Subcutaneous adipose tissue (tissue), 4 donors: Measurements from ENCODE around the gene SEZ6. TPM values are rescaled to one million over a fixed set of nuclear protein-coding genes. Genes with fewer than 3 reads are reported as not detected.

ENCODE experiments used
- CTCF ChIP-seq: fragments of 450-650 bp; IDR thresholded peaks from one replicate; pipeline ENCODE4 v1.5.1; 2016; ENCODE audit warnings: low read depth, mild to moderate bottlenecking, control low read depth, antibody characterized with exemption, moderate library complexity
- total RNA-seq, 4 donors: library from RNA; depleted of rRNA; stranded (reverse); fragments of >200 nt; gene quantifications; one replicate each; pipeline ENCODE4 v1.1.0, GENCODE V29; 2016

Gene SEZ6
- total RNA-seq, 4 donors from 2014 or later: not detected

DNA sequence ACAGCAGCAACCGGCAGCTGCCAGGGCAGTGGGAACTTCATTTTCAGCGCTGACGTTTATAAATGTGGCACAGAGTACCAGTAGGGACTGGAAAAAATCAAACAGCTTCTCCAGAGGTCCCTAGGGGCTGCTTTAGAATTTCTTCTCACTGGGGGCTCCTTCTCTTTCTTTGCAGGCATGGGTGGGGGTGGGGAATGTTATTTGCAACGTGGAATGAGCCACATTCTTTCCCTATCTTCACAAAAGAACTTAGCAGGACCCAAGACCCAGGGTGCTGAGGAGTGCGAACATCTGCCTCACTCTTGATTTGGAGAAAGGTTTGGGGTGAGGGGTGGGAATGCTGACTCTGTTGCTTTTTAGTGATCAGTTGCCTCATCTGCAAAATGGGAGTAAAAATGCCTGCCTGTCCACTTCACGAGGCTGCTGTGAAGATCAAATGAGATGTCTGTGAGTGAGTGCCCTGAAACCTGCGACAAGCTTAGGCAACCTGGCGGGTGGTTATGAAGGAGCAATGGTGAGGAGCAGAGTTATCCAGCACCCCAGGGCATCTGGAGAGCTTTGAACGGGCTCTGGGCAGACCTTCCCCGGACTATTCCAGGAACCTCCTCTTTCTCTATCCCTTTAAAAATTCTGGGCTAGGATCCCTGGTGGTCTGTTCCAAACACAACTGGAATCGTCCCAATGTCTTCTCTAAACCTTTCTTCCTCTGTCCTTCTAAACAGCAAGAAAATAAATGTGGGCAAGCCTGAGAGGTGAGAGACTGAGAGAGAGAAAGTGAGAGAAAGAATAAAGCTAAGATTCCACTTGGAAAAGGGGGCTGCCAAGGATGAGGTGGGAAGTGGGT, 26.4 kb upstream of the SEZ6 start:
- TF ChIP-seq CTCF: no peak

DNA sequence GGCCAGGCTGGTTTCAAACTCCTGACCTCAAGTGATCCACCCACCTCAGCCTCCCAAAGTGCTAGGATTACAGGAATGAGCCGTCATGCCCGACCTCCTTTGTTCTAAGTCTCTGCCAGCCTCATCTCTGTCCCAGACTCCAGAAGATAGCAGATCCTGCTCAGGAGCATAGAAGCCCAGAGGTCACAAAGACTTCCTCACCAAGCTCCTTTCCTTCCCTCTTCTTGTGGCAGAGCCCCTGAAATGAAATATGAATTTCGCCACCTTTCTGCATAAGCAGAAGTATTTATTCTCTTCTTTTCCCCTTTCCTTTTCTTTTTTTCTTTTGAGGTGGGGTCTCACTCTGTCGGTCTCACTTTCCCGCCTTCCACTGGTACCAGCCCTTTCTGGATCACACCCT, 25.7 kb upstream of the SEZ6 start:
- no peak for TF ChIP-seq CTCF

DNA sequence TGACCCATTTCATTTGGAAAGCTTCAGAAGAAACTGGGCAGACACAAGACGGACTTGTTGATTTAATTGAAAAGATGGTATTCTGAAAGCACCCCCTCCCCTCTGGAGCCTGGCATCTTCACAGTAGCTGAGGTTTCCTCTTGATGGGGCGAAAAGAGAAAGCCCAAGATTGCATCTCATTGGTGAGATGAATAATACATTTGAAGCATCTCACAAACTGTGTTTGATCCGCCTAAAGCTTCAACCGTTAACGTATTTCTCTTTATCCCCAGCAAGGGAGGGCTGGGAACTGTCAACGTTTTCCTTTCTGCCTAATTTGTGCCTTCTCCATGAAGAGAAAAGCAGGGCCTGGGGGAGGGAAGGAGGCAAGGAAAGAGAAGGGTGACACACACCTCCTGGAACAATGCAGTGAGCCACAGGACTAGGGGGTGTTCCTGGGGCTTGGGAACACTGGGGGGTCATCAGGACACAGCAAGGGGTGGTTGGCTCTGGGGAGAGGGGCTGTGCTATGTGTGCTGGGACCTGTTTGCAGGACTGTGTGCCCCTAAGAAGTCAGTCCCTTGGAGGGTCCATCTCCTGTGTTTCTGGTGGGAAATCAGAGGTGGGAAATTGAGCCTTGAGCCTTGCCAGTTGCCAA, 18.6 kb upstream of the SEZ6 start:
- TF ChIP-seq CTCF: no peak

DNA sequence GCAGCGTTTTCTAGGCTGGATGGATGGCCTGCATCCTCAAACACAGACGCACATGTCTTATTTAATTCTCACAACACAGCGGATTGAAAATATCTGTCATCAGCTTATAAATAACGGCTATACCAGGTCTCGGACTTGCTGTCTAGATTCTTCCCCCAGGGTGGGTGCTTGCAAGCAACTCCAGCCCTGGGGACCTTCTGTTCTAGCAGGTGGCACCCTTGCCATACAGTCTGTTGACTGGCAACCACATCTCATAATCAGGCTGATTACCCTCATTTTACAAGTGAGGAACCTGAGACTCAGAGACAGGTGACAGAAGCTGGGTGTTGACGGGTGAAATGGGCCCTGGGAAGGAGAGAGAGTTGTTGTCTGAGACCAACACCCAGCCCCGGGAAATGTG, 16.2 kb upstream of the SEZ6 start:
- no peak for TF ChIP-seq CTCF

DNA sequence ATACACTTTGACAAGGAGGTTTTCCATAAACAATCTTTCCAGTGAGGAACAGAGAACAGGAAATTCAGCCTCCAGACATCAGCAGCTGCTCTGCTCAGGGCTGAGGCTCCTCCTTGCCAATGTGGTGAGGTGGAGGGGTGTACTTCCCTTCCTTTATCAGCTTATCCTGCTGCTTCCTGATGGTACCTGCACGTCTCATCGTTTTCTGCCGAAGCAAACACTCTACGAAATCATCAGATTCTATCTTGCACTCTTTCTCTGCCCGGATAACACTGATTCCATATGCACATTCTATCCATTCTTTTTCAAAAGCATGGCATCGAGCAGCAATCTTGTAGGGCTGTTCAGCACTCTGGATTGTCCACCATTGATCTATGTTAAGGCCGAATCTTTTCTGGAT, 15.4 kb upstream of the SEZ6 start:
- no peak for TF ChIP-seq CTCF

DNA sequence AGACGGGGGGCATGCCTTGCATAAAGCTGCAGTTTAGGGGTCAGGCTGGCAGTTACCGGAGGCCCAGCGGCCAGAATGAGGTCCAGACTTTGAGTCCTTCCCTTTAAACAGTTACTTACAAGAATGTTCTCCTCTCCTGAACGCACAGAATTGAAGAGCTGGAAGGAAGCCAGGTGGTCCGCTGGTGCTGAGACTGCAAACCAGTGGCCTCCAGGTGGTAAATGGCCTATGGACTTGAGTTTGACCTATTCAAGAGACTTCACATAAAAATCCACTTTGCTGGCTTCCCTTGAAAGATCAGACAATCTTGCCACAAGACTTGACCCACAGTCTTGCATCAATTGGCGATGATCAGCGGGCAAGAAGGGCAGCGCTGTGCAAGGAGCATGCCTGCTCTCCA, 14.7 kb upstream of the SEZ6 start:
- TF ChIP-seq CTCF: no peak

DNA sequence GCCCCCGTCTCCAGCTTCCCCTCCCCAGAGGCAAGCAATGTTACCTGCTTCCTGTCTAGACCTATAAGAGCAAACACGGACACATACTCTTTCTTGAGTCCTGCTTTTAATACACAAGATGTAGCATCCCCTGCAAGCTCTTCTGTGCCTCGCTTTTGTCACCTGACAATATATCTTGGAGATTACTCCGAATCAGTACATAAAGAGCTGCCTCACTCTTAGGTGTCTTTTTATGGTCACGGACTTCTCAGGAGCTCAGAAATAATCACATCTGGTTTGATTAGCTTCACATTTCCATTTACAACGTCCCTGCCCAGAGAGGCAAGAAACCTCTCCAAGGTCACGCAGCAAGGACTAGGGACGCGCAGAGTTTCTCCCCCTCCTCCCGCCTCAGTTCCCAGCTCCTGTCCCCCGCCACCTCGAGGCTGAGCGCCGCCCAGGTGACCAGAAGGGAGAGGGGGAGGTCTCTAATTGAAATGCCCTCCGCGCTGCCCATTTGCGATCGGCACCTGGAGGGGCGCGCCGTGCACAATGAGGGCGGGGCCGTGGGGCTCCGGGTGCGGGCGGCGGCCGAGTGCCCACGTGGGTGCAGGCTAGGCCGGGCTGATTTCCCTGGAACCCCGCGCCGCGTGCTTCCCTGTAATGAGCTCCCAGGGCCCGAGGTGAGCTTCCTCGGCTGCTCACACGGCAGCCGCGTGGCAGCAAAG, 13.8 kb upstream of the SEZ6 start:
- no peak for TF ChIP-seq CTCF
